ENCODE measurements around the gene PEAK1.

Gene PEAK1

GRCh38 chr15:77375133-77375532 lies 44.8 kb downstream of the PEAK1 start:
- Histone ChIP-seq H3K9me3 (ENCODE audit: insufficient read depth, low read depth, low read length) (no peaks in the 10 kb centered on the region), H2BK120ac (ENCODE audit: insufficient read depth, low read length, poor library complexity) (no peak overlapping the region)
- DNase-seq: no peak

DNA sequence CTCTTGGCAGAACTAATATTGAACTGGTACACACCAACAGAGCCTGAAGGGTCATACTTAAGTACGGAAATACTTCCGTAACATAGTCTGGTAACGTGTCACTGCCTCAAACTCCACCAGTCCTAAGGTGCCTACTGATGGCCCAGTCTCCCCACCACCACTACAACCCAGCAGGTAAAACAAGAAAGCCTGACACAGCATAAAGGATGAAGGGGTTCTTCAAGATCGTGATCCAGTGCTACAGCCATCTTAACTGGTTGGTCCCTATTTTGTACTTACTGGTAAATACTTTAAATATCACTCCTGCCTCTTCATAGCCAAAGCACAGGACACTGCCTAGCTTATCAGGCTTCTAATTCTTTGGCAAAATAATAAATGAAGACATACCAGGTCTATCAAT lies 46.5 kb downstream of the PEAK1 start:
- no peak overlapping the region for H3K23ac ChIP-seq (ENCODE audit: low read length)
- no peaks in the 10 kb centered on the region for H3K27me3 ChIP-seq (ENCODE audit: insufficient read depth, low read length)
- H3K79me1 ChIP-seq (ENCODE audit: low read length): no peaks in the 10 kb centered on the region
- no peak overlapping the region for H2BK120ac ChIP-seq (ENCODE audit: insufficient read depth, low read length, poor library complexity)
- no peak overlapping the region for H3K9ac ChIP-seq (ENCODE audit: low read length)
- no peak overlapping the region for H4K8ac ChIP-seq (ENCODE audit: low read depth, low read length)
- no peak overlapping the region for H4K12ac ChIP-seq (ENCODE audit: low read depth, low read length)
- no peak overlapping the region for H2AFZ ChIP-seq (ENCODE audit: insufficient read depth, low read length, poor library complexity)
- peaks cover 0 to 5% of the 10 kb centered on the region in 2 experiments for H3K4me1 ChIP-seq (ENCODE audit: control insufficient read depth in 1 of 2, insufficient read depth in 2 of 2, low read length in 2 of 2)
- no peak overlapping the region for H3K18ac ChIP-seq (ENCODE audit: low read length)
- WGBS (ENCODE audit: extremely low coverage, insufficient coverage, insufficient read length): no CpG with 5 or more reads among the region's 4 CpGs
- H3K4me2 ChIP-seq (ENCODE audit: low read length): no peak overlapping the region
- H3K9me3 ChIP-seq (ENCODE audit: insufficient read depth, low read depth, low read length): no peaks in the 10 kb centered on the region
- no peak overlapping the region for H3K4ac ChIP-seq (ENCODE audit: low read depth, low read length)
- H3K36me3 ChIP-seq (ENCODE audit: control insufficient read depth in 1 of 2, insufficient read depth in 2 of 2, low read length in 2 of 2): no peaks in the 10 kb centered on the region
- H2AK5ac ChIP-seq (ENCODE audit: low read length): no peak overlapping the region
- H3K14ac ChIP-seq (ENCODE audit: low read length): no peak overlapping the region
- no peak for DNase-seq
- peaks cover 2% of the 10 kb centered on the region for H3K79me2 ChIP-seq (ENCODE audit: control insufficient read depth, insufficient read depth, low read length, poor library complexity)
- no peak overlapping the region for H2BK5ac ChIP-seq (ENCODE audit: low read depth, low read length, poor library complexity)
- no peak overlapping the region for H2BK12ac ChIP-seq (ENCODE audit: low read length)
- H4K91ac ChIP-seq (ENCODE audit: low read depth, low read length): no peak overlapping the region
- H3K27ac ChIP-seq (ENCODE audit: low read depth, low read length): no peak overlapping the region
- no peak overlapping the region for H3K4me3 ChIP-seq (ENCODE audit: low read depth, low read length)

More at GRCh38 chr15:77375133-77375532, 44.8 kb downstream of the PEAK1 start:
- Histone ChIP-seq H2BK12ac (ENCODE audit: low read length) (no peak overlapping the region), H3K27me3 (ENCODE audit: insufficient read depth, low read length) (no peaks in the 10 kb centered on the region), H3K9ac (ENCODE audit: low read length) (no peak overlapping the region), H3K79me2 (ENCODE audit: control insufficient read depth, insufficient read depth, low read length, poor library complexity) (peaks cover 2% of the 10 kb centered on the region), H3K23ac (ENCODE audit: low read length) (no peak overlapping the region), H4K12ac (ENCODE audit: low read depth, low read length) (no peak overlapping the region), H3K18ac (ENCODE audit: low read length) (no peak overlapping the region), H3K14ac (ENCODE audit: low read length) (no peak overlapping the region), H3K4ac (ENCODE audit: low read depth, low read length) (no peak overlapping the region), H2BK5ac (ENCODE audit: low read depth, low read length, poor library complexity) (no peak overlapping the region), H3K4me3 (ENCODE audit: low read depth, low read length) (no peak overlapping the region), H4K91ac (ENCODE audit: low read depth, low read length) (no peak overlapping the region), H4K8ac (ENCODE audit: low read depth, low read length) (no peak overlapping the region), H3K27ac (ENCODE audit: low read depth, low read length) (no peak overlapping the region), H3K79me1 (ENCODE audit: low read length) (no peaks in the 10 kb centered on the region), H3K4me1 (ENCODE audit: control insufficient read depth in 1 of 2, insufficient read depth in 2 of 2, low read length in 2 of 2) (peaks cover 0 to 5% of the 10 kb centered on the region in 2 experiments), H2AK5ac (ENCODE audit: low read length) (no peak overlapping the region), H3K36me3 (ENCODE audit: control insufficient read depth in 1 of 2, insufficient read depth in 2 of 2, low read length in 2 of 2) (no peaks in the 10 kb centered on the region), H2AFZ (ENCODE audit: insufficient read depth, low read length, poor library complexity) (no peak overlapping the region), H3K4me2 (ENCODE audit: low read length) (no peak overlapping the region)
- no CpG with 5 or more reads among the region's 1 CpG for WGBS (ENCODE audit: extremely low coverage, insufficient coverage, insufficient read length)

DNA sequence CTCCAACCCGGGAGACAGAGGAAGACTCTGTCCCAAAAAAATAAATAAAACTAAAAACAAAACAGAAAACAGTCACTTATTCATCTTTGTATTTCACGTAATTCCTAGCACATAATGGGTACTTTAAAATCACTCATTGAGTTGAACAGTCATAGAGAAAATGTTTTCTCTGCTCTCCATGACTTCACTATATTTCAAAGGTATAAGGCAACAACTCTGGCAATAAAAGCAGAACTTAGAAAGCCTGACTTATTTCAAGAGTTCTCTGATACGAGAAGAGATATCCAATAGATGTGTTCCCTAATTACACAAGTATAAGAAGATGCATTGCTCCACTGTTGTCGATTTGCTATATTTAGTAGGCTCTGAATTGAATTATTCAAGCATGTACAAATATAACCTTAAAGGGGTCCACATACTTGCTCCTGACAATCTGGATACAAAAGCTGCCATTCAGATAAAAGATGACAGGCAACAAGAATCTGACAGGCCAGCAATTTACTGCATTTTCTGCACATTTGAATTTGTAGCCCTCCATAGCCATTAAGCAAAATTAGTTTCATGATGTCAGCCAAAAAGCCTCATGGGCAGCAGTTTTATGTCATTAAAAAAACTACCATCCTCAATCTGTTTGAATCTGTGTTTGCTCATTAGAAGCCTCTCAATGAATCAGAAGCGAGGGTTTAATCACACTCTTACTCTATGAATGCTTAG lies 47.9 kb downstream of the PEAK1 start:
- Histone ChIP-seq H3K79me2 (ENCODE audit: control insufficient read depth, insufficient read depth, low read length, poor library complexity) (peaks cover 2% of the 10 kb centered on the region), H2AFZ (ENCODE audit: insufficient read depth, low read length, poor library complexity) (no peak overlapping the region), H3K9ac (ENCODE audit: low read length) (no peak overlapping the region), H3K4me1 (ENCODE audit: control insufficient read depth in 1 of 2, insufficient read depth in 2 of 2, low read length in 2 of 2) (peaks cover 0 to 5% of the 10 kb centered on the region in 2 experiments), H2BK120ac (ENCODE audit: insufficient read depth, low read length, poor library complexity) (no peak overlapping the region), H3K18ac (ENCODE audit: low read length) (no peak overlapping the region), H3K36me3 (ENCODE audit: control insufficient read depth in 1 of 2, insufficient read depth in 2 of 2, low read length in 2 of 2) (no peaks in the 10 kb centered on the region), H3K4ac (ENCODE audit: low read depth, low read length) (no peak overlapping the region), H3K14ac (ENCODE audit: low read length) (no peak overlapping the region), H4K8ac (ENCODE audit: low read depth, low read length) (no peak overlapping the region), H3K79me1 (ENCODE audit: low read length) (no peaks in the 10 kb centered on the region), H3K4me3 (ENCODE audit: low read depth, low read length) (no peak overlapping the region), H3K4me2 (ENCODE audit: low read length) (no peak overlapping the region), H2BK12ac (ENCODE audit: low read length) (no peak overlapping the region), H3K23ac (ENCODE audit: low read length) (no peak overlapping the region), H2AK5ac (ENCODE audit: low read length) (no peak overlapping the region), H2BK5ac (ENCODE audit: low read depth, low read length, poor library complexity) (no peak overlapping the region), H4K91ac (ENCODE audit: low read depth, low read length) (no peak overlapping the region), H4K12ac (ENCODE audit: low read depth, low read length) (no peak overlapping the region), H3K9me3 (ENCODE audit: insufficient read depth, low read depth, low read length) (no peaks in the 10 kb centered on the region), H3K27me3 (ENCODE audit: insufficient read depth, low read length) (no peaks in the 10 kb centered on the region), H3K27ac (ENCODE audit: low read depth, low read length) (no peak overlapping the region)
- no CpG with 5 or more reads among the region's 5 CpGs for WGBS (ENCODE audit: extremely low coverage, insufficient coverage, insufficient read length)
- no peak for DNase-seq

GRCh38 chr15:77370580-77370979 lies 49.3 kb downstream of the PEAK1 start:
- Histone ChIP-seq H2BK5ac (ENCODE audit: low read depth, low read length, poor library complexity) (no peak overlapping the region), H3K4me3 (ENCODE audit: low read depth, low read length) (no peak overlapping the region), H3K9me3 (ENCODE audit: insufficient read depth, low read depth, low read length) (no peaks in the 10 kb centered on the region), H2BK12ac (ENCODE audit: low read length) (no peak overlapping the region), H3K14ac (ENCODE audit: low read length) (no peak overlapping the region), H4K8ac (ENCODE audit: low read depth, low read length) (no peak overlapping the region), H3K27ac (ENCODE audit: low read depth, low read length) (no peak overlapping the region), H3K4me1 (ENCODE audit: control insufficient read depth in 1 of 2, insufficient read depth in 2 of 2, low read length in 2 of 2) (peaks cover 0 to 5% of the 10 kb centered on the region in 2 experiments), H2BK120ac (ENCODE audit: insufficient read depth, low read length, poor library complexity) (no peak overlapping the region), H2AK5ac (ENCODE audit: low read length) (no peak overlapping the region), H4K91ac (ENCODE audit: low read depth, low read length) (no peak overlapping the region), H3K36me3 (ENCODE audit: control insufficient read depth in 1 of 2, insufficient read depth in 2 of 2, low read length in 2 of 2) (no peaks in the 10 kb centered on the region), H3K27me3 (ENCODE audit: insufficient read depth, low read length) (no peaks in the 10 kb centered on the region), H3K79me2 (ENCODE audit: control insufficient read depth, insufficient read depth, low read length, poor library complexity) (peaks cover 2% of the 10 kb centered on the region), H4K12ac (ENCODE audit: low read depth, low read length) (no peak overlapping the region), H3K23ac (ENCODE audit: low read length) (no peak overlapping the region), H3K4ac (ENCODE audit: low read depth, low read length) (no peak overlapping the region), H3K9ac (ENCODE audit: low read length) (no peak overlapping the region), H3K4me2 (ENCODE audit: low read length) (no peak overlapping the region), H3K18ac (ENCODE audit: low read length) (no peak overlapping the region), H2AFZ (ENCODE audit: insufficient read depth, low read length, poor library complexity) (no peak overlapping the region), H3K79me1 (ENCODE audit: low read length) (no peaks in the 10 kb centered on the region)
- no peak for DNase-seq
- WGBS (ENCODE audit: extremely low coverage, insufficient coverage, insufficient read length): no CpG with 5 or more reads among the region's 8 CpGs

Measured in trophoblast cell (in vitro differentiated cells and primary cell).